GM21423 (cell line): ENCODE results near the gene NCK1.
"Not testable (repeated sequence)": the region's sequence is repeated elsewhere in the genome, so short reads cannot be mapped to it uniquely, and the experiment has no call there.

ENCODE experiments used
- ATAC-seq: cut with Tn5 transposase; IDR thresholded peaks from one replicate; pipeline ENCODE4 v1.9.1; 2021; ENCODE audit warnings: mild to moderate bottlenecking, moderate library complexity; ENCODE audit not compliant: unreplicated experiment

NCK1 gene

GRCh38 chr3:136943436-136943835, 81.4 kb downstream of the NCK1 start:
- no peak for ATAC-seq

GRCh38 chr3:136946978-136947377, 85.0 kb downstream of the NCK1 start:
- ATAC-seq, result no peak

GRCh38 chr3:136947477-136947876, 85.5 kb downstream of the NCK1 start:
- ATAC-seq, result no peak

- ATAC-seq, result no peak
These were observed 87.1 kb downstream of the NCK1 start for GRCh38 chr3:136949146-136949545.

GRCh38 chr3:136949708-136950107, 87.7 kb downstream of the NCK1 start:
- no peak for ATAC-seq

GRCh38 chr3:136950623-136951022, 88.6 kb downstream of the NCK1 start:
- ATAC-seq, result no peak

GRCh38 chr3:136952292-136952691, 90.3 kb downstream of the NCK1 start:
- ATAC-seq, result no peak

GRCh38 chr3:136954251-136954650, 92.2 kb downstream of the NCK1 start:
- no peak for ATAC-seq

GRCh38 chr3:136954980-136955780, 93.2 kb downstream of the NCK1 start:
- ATAC-seq, result no peak

GRCh38 chr3:136955813-136956212, 93.8 kb downstream of the NCK1 start:
- no peak for ATAC-seq

GRCh38 chr3:136956971-136957370, 95.0 kb downstream of the NCK1 start:
- no peak for ATAC-seq

- no peak for ATAC-seq
These were observed 95.8 kb downstream of the NCK1 start, which contains the start of gene IL20RB for GRCh38 chr3:136957751-136958288. Gene IL20RB (plus strand): TSS chr3:136957983. CDS start chr3:136958114, 131 bp downstream.

GRCh38 chr3:136958939-136959338, 96.9 kb downstream of the NCK1 start:
- no peak for ATAC-seq

GRCh38 chr3:136959599-136959998, 97.6 kb downstream of the NCK1 start:
- no peak for ATAC-seq

- ATAC-seq, result no peak
These were observed 99.1 kb downstream of the NCK1 start for GRCh38 chr3:136960838-136961836.

- no peak for ATAC-seq
These were observed 100.9 kb downstream of the NCK1 start for GRCh38 chr3:136962927-136963326.

GRCh38 chr3:136969539-136969938, 107.5 kb downstream of the NCK1 start:
- ATAC-seq, result not testable (repeated sequence)

GRCh38 chr3:136973352-136973751, 111.3 kb downstream of the NCK1 start:
- no peak for ATAC-seq

- ATAC-seq, result no peak
These were observed 112.7 kb downstream of the NCK1 start for GRCh38 chr3:136974670-136975069.

- no peak for ATAC-seq
These were observed 117.2 kb downstream of the NCK1 start for GRCh38 chr3:136979204-136979603.

- no peak for ATAC-seq
These were observed 117.7 kb downstream of the NCK1 start for GRCh38 chr3:136979684-136980083.
